ENCODE results near the gene LTF. TPM values are rescaled to one million over a fixed set of nuclear protein-coding genes. Genes with fewer than 3 reads are reported as not detected.

LTF gene
- total and polyA plus RNA-seq, 4 donors = 0.36 to 14.7 (median 1.4) TPM

GRCh38 chr3:46462111-46462510, 2.6 kb downstream of the LTF start (continued):
- TF ChIP-seq ATF3 (IDR thresholded peaks at IDR 0.05) (no peak), RAD21 (IDR thresholded peaks at IDR 0.05) (no peak)

- DNase-seq (ENCODE audit: low spot score) = peak; percentile 1
- H3K27me3 ChIP-seq (ENCODE audit: control insufficient read depth in 4 of 4, insufficient read depth in 4 of 4, low read length in 3 of 4) = peaks cover 0 to 7% (median 0%) of the 10 kb centered on the region in 4 donors
- no peak overlapping the region for H3K4me3 ChIP-seq (ENCODE audit: low read depth in 1 of 3, low read length in 3 of 3)
- no peaks in the 10 kb centered on the region for H3K36me3 ChIP-seq (ENCODE audit: control insufficient read depth in 4 of 4, insufficient read depth in 3 of 4, low read depth in 1 of 4, low read length in 3 of 4)
- no peak for TF ChIP-seq CTCF (IDR thresholded peaks at IDR 0.05; ENCODE audit: low read depth, low read length, missing input control)
- no peak for TF ChIP-seq FOXA2 (IDR thresholded peaks at IDR 0.05)
- TF ChIP-seq FOXA1 (IDR thresholded peaks at IDR 0.05) = no peak
- no peak for TF ChIP-seq HNF4G (IDR thresholded peaks at IDR 0.05)
- TF ChIP-seq HNF4A (conservative IDR thresholded peaks at IDR 0.05) = no peak
- TF ChIP-seq SP1 (IDR thresholded peaks at IDR 0.05) = no peak
- no peak for TF ChIP-seq TAF1 (conservative IDR thresholded peaks at IDR 0.05)
- no peak for TF ChIP-seq JUND (IDR thresholded peaks at IDR 0.05)
- no peak for TF ChIP-seq GABPA (IDR thresholded peaks at IDR 0.05 in 1 of 2, conservative IDR thresholded peaks at IDR 0.05 in 1 of 2)
- no peak for TF ChIP-seq MAX (IDR thresholded peaks at IDR 0.05)
- TF ChIP-seq REST (IDR thresholded peaks at IDR 0.05) = no peak
- no peak for TF ChIP-seq ZBTB33 (IDR thresholded peaks at IDR 0.05)
- TF ChIP-seq YY1 (IDR thresholded peaks at IDR 0.05) = no peak
- no peak for TF ChIP-seq NR2F2 (IDR thresholded peaks at IDR 0.05)
- no peak for TF ChIP-seq ATF3 (IDR thresholded peaks at IDR 0.05)
- TF ChIP-seq RXRA (IDR thresholded peaks at IDR 0.05) = no peak
- no peak for TF ChIP-seq RAD21 (IDR thresholded peaks at IDR 0.05)
- no peak for TF ChIP-seq EGR1 (IDR thresholded peaks at IDR 0.05; ENCODE audit: low read depth in 2 of 2)
- H3K9me3 ChIP-seq (ENCODE audit: control insufficient read depth in 4 of 4, low read length in 3 of 4) = no peaks in the 10 kb centered on the region
- no peak overlapping the region for H3K27ac ChIP-seq (ENCODE audit: low read depth in 1 of 2, low read length in 2 of 2)
- H3K9ac ChIP-seq (ENCODE audit: low read depth in 1 of 2, low read length in 2 of 2) = no peak overlapping the region
- H3K4me1 ChIP-seq (ENCODE audit: control insufficient read depth in 4 of 4, insufficient read depth in 4 of 4, low read length in 3 of 4) = no peaks in the 10 kb centered on the region
- WGBS = 66% methylated on average over 3 of the region's 3 CpGs
These were observed 4.7 kb downstream of the LTF start for GRCh38 chr3:46460051-46460450.
